ENCODE data around the gene SLC9B2. TPM values are rescaled to one million over a fixed set of nuclear protein-coding genes. Genes with fewer than 3 reads are reported as not detected.
A peak's percentile ranks its signal among the peaks of the same experiment; 100 is the strongest.

SLC9B2 gene
- total RNA-seq, 4 donors from 2014 or later: 0.96 to 20.6 (median 7.1) TPM

- TF ChIP-seq CTCF (IDR thresholded peaks at IDR 0.05) (no peak), EP300 (IDR thresholded peaks at IDR 0.05; ENCODE audit: low read depth) (no peak), POLR2AphosphoS5 (IDR thresholded peaks at IDR 0.05) (no peak)
- intact Hi-C loops (cut with DNase I; ENCODE audit: low total_unique reads): no loop called here
- no peak for DNase-seq
- H3K9me3 ChIP-seq: no peaks in the 10 kb centered on the region
- H3K36me3 ChIP-seq: no peaks in the 10 kb centered on the region
- 79% methylated on average over 3 of the region's 3 CpGs; no CpG with 5 or more reads in 1 of the 2 donors for WGBS, 2 donors (ENCODE audit: low coverage in 1 of 2)
- in situ Hi-C loops (cut with MboI; ENCODE audit: low pct_ligation_motif_present in 1 of 4, low pct_unique_long_range_greater_than_20kb in 1 of 4, low sequenced_read_pairs in 3 of 4): no loop called here
- H3K4me1 ChIP-seq: no peaks in the 10 kb centered on the region
- H3K4me3 ChIP-seq: no peak overlapping the region
- H3K27ac ChIP-seq: no peak overlapping the region
- no peaks in the 10 kb centered on the region for H3K27me3 ChIP-seq
These were observed 24.4 kb downstream of the SLC9B2 start for GRCh38 chr4:103052145-103052544.

- no peak overlapping the region for H3K27ac ChIP-seq
- no peak for DNase-seq
- no peak overlapping the region for H3K4me3 ChIP-seq
- no peaks in the 10 kb centered on the region for H3K4me1 ChIP-seq
- intact Hi-C loops (cut with DNase I; ENCODE audit: low total_unique reads): no loop called here
- no peaks in the 10 kb centered on the region for H3K9me3 ChIP-seq
- TF ChIP-seq POLR2AphosphoS5 (IDR thresholded peaks at IDR 0.05): no peak
- TF ChIP-seq EP300 (IDR thresholded peaks at IDR 0.05; ENCODE audit: low read depth): no peak
- no peak for TF ChIP-seq CTCF (IDR thresholded peaks at IDR 0.05)
- no peak for TF ChIP-seq POLR2A (IDR thresholded peaks at IDR 0.05)
- no peaks in the 10 kb centered on the region for H3K27me3 ChIP-seq
- in situ Hi-C loops (cut with MboI; ENCODE audit: low pct_ligation_motif_present in 1 of 4, low pct_unique_long_range_greater_than_20kb in 1 of 4, low sequenced_read_pairs in 3 of 4): no loop called here
- H3K36me3 ChIP-seq: no peaks in the 10 kb centered on the region
- 39 to 45% methylated on average over 2 of the region's 2 CpGs for WGBS, 2 donors (ENCODE audit: low coverage in 1 of 2)
These were observed 25.7 kb downstream of the SLC9B2 start for GRCh38 chr4:103050736-103051436.

GRCh38 chr4:103046416-103047290, 29.9 kb downstream of the SLC9B2 start:
- Histone ChIP-seq H3K9me3 (no peaks in the 10 kb centered on the region), H3K27ac (no peak overlapping the region), H3K36me3 (no peaks in the 10 kb centered on the region), H3K4me1 (no peaks in the 10 kb centered on the region), H3K4me3 (no peak overlapping the region), H3K27me3 (no peaks in the 10 kb centered on the region)
- TF ChIP-seq EP300 (IDR thresholded peaks at IDR 0.05; ENCODE audit: low read depth) (no peak), CTCF (IDR thresholded peaks at IDR 0.05) (peak; percentile 41 to 69 (median 61))
- peak; percentile 27 for DNase-seq
- WGBS, 2 donors (ENCODE audit: low coverage in 1 of 2): 43 to 60% methylated on average over 3 to 5 of the region's 5 CpGs
- intact Hi-C loops (cut with DNase I; ENCODE audit: low total_unique reads): no loop called here
- in situ Hi-C loops (cut with MboI; ENCODE audit: low pct_ligation_motif_present in 1 of 4, low pct_unique_long_range_greater_than_20kb in 1 of 4, low sequenced_read_pairs in 3 of 4): no loop called here

GRCh38 chr4:103044183-103044582, 32.4 kb downstream of the SLC9B2 start:
- no peak overlapping the region for H3K27ac ChIP-seq
- 60 to 92% methylated on average over 2 of the region's 2 CpGs for WGBS, 2 donors (ENCODE audit: low coverage in 1 of 2)
- intact Hi-C loops (cut with DNase I; ENCODE audit: low total_unique reads): no loop called here
- H3K36me3 ChIP-seq: no peaks in the 10 kb centered on the region
- TF ChIP-seq POLR2AphosphoS5 (IDR thresholded peaks at IDR 0.05) (no peak), POLR2A (IDR thresholded peaks at IDR 0.05) (no peak), EP300 (IDR thresholded peaks at IDR 0.05; ENCODE audit: low read depth) (no peak), CTCF (IDR thresholded peaks at IDR 0.05) (no peak)
- no peak for DNase-seq
- no peaks in the 10 kb centered on the region for H3K27me3 ChIP-seq
- H3K9me3 ChIP-seq: no peaks in the 10 kb centered on the region
- no peak overlapping the region for H3K4me3 ChIP-seq
- in situ Hi-C loops (cut with MboI; ENCODE audit: low pct_ligation_motif_present in 1 of 4, low pct_unique_long_range_greater_than_20kb in 1 of 4, low sequenced_read_pairs in 3 of 4): no loop called here
- no peaks in the 10 kb centered on the region for H3K4me1 ChIP-seq
